AG09319 (cell line): ENCODE results near the gene ARHGAP19.
A peak's percentile ranks its signal among the peaks of the same experiment; 100 is the strongest.

Experiments
- DNase-seq: peaks from one replicate; pipeline ENCODE4 v3.0.0-alpha.2; 2010; ENCODE audit warnings: low read depth; ENCODE audit errors: extremely low read depth
- CTCF ChIP-seq: IDR thresholded peaks from 2 replicates; pipeline ENCODE4 v1.5.1; 2011; ENCODE audit warnings: low read depth, mild to moderate bottlenecking, inconsistent platforms, low read length, moderate library complexity

ARHGAP19 gene

GRCh38 chr10:97211229-97211628 is 81.2 kb downstream of the ARHGAP19 start:
- no peak for DNase-seq
- no peak; the same call in 1 of the 2 replicates for TF ChIP-seq CTCF

- peak; percentile 30 for DNase-seq
- TF ChIP-seq CTCF, result peak; percentile 96
Observed at GRCh38 chr10:97210543-97210960, 81.9 kb downstream of the ARHGAP19 start.

GRCh38 chr10:97207756-97208346 is 84.6 kb downstream of the ARHGAP19 start:
- no peak for DNase-seq
- no peak for TF ChIP-seq CTCF

- DNase-seq, result no peak
- TF ChIP-seq CTCF, result no peak
Observed at GRCh38 chr10:97207131-97207530, 85.3 kb downstream of the ARHGAP19 start.

GRCh38 chr10:97204826-97205679 is 87.4 kb downstream of the ARHGAP19 start:
- TF ChIP-seq CTCF, result no peak
- DNase-seq, result no peak

- TF ChIP-seq CTCF, result no peak
- no peak for DNase-seq
Observed at GRCh38 chr10:97203220-97203619, 89.2 kb downstream of the ARHGAP19 start.

- no peak for DNase-seq
- TF ChIP-seq CTCF, result no peak
Observed at GRCh38 chr10:97200616-97201015, 91.8 kb downstream of the ARHGAP19 start.
